ENCODE results near the gene RHBDD3. TPM values are rescaled to one million over a fixed set of nuclear protein-coding genes. Genes with fewer than 3 reads are reported as not detected.
A peak's percentile ranks its signal among the peaks of the same experiment; 100 is the strongest.

Gene RHBDD3
- 64.9 and 65.6 TPM in 2 replicates for total RNA-seq
- long read RNA-seq, transcript RHBDD3-206 (3 exons, 999 nt), result major isoform, 6 of 13 reads
- long read RNA-seq, partial matches to known transcripts, result 2 of 13 reads
- long read RNA-seq, other reads (novel, unspliced or antisense), result 3 of 13 reads

- Mint-ChIP-seq H3K4me3 (peak within 1 kb of the TSS; percentile 99), H3K27me3 (ENCODE audit: low read depth) (peaks cover 2% of the 10 kb centered on the region), H3K36me3 (ENCODE audit: low read depth) (peaks cover 25% of the 10 kb centered on the region), H3K9me3 (no peaks in the 10 kb centered on the region), H3K4me1 (peaks cover 54% of the 10 kb centered on the region), H3K27ac (ENCODE audit: unreplicated experiment) (peak within 1 kb of the TSS; percentile 100)
- DNase-seq (ENCODE audit: low read depth, low spot score), result peak; percentile 99
- no peak for TF ChIP-seq CTCF (conservative IDR thresholded peaks at IDR 0.05)
Observed at GRCh38 chr22:29267858-29268510, at the start of gene RHBDD3, which contains the start of gene EWSR1. RHBDD3 (minus strand) TSS chr22:29267981; CDS start chr22:29265626, 2,355 bp downstream. EWSR1 (plus strand) TSS chr22:29268268; CDS start chr22:29268337, 69 bp downstream.

- TF ChIP-seq CTCF (conservative IDR thresholded peaks at IDR 0.05), result no peak
- no peak overlapping the region for H3K27ac Mint-ChIP-seq (ENCODE audit: unreplicated experiment)
- DNase-seq (ENCODE audit: low read depth, low spot score), result no peak
- H3K4me1 Mint-ChIP-seq, result peaks cover 14% of the 10 kb centered on the region
- no peaks in the 10 kb centered on the region for H3K9me3 Mint-ChIP-seq
- H3K36me3 Mint-ChIP-seq (ENCODE audit: low read depth), result no peaks in the 10 kb centered on the region
- peaks cover 51% of the 10 kb centered on the region for H3K27me3 Mint-ChIP-seq (ENCODE audit: low read depth)
- H3K4me3 Mint-ChIP-seq, result peak overlapping the region; percentile 48
Observed at GRCh38 chr22:29316141-29316828, 48.5 kb upstream of the RHBDD3 start.

- peaks cover 54% of the 10 kb centered on the region for H3K27me3 Mint-ChIP-seq (ENCODE audit: low read depth)
- no peak within 1 kb of the TSS for H3K27ac Mint-ChIP-seq (ENCODE audit: unreplicated experiment)
- H3K4me1 Mint-ChIP-seq, result peaks cover 17% of the 10 kb centered on the region
- H3K36me3 Mint-ChIP-seq (ENCODE audit: low read depth), result no peaks in the 10 kb centered on the region
- peak within 1 kb of the TSS; percentile 48 for H3K4me3 Mint-ChIP-seq
- H3K9me3 Mint-ChIP-seq, result no peaks in the 10 kb centered on the region
- no peak for TF ChIP-seq CTCF (conservative IDR thresholded peaks at IDR 0.05)
- DNase-seq (ENCODE audit: low read depth, low spot score), result no peak
Observed at GRCh38 chr22:29315286-29316140, 47.7 kb upstream of the RHBDD3 start, which contains the start of gene RASL10A. RASL10A (minus strand) TSS chr22:29315697; CDS start chr22:29315246, 451 bp downstream.

DNA sequence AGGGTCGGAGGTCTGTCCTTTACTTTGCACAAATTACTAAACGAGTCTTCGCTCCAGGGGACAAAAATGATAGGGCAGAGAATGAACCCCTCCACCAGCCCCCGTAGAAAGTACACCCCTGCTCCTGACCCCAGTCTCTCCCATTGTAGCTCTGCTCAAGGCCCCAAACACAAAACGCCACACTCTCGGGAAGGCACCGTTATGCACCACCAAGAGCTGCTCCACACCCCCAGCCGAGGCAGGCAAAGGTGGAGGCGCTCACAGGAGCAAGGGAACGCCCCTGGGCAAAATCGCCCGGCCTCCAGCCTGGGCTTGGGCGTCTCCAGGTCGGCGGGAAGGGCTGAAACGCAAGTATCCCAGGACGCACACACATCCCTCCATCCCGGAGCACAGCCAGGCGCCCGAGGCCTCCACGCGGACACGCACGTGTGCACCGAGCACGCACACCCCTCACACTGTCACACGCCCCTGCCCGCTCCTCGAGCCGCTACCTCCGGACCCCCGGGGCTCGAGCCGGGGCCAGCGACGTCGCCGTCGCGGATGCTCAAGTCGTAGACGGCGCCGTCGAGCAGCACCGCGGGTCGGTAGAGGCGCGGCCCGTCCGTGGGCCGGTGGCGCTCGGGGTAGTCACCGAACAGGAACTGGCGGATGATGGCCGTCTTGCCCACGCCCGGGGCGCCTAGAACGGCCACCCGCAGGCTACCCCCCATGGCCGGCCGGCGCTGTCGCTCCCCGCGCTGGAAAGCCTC is 46.9 kb upstream of the RHBDD3 start:
- TF ChIP-seq CTCF (conservative IDR thresholded peaks at IDR 0.05), result no peak
- H3K27ac Mint-ChIP-seq (ENCODE audit: unreplicated experiment), result no peak overlapping the region
- H3K27me3 Mint-ChIP-seq (ENCODE audit: low read depth), result peaks cover 54% of the 10 kb centered on the region
- DNase-seq (ENCODE audit: low read depth, low spot score), result no peak
- H3K9me3 Mint-ChIP-seq, result no peaks in the 10 kb centered on the region
- no peaks in the 10 kb centered on the region for H3K36me3 Mint-ChIP-seq (ENCODE audit: low read depth)
- H3K4me1 Mint-ChIP-seq, result peaks cover 17% of the 10 kb centered on the region
- peak overlapping the region; percentile 32 for H3K4me3 Mint-ChIP-seq

Measured in neural crest cell (in vitro differentiated cells).